Embryonic facial prominence (tissue), 1 donor: ENCODE results near the gene CA10.

Experiments used
- DNase-seq: peaks from one replicate; pipeline ENCODE4 v3.0.0-alpha.2; 2016; ENCODE audit errors: extremely low spot score

Gene CA10

DNA sequence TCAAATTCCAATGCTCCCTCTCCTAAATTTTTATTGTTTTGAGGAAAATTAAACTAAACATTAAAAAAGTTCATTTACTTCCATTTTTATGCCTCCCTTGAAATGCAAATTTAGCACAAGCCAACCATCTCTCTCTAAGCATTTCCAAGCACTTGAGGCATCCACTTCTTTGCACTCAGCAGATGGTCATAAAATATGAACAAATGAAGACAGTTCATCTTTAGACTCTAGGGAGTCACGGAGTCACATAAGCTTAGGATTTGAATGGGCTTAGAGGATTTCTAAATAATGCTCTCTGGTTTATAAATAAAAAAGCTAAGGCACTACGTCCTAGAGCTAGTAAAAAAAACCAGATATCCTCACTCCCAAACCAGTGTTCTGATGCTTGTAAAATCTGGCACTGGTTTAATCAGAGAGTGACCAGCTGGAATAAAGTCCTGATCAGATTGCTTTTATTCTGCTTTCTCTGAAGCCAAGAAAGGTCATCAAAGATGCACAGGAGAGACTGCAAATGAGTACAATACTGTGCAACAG is 204.2 kb downstream of the CA10 start:
- DNase-seq = no peak

DNA sequence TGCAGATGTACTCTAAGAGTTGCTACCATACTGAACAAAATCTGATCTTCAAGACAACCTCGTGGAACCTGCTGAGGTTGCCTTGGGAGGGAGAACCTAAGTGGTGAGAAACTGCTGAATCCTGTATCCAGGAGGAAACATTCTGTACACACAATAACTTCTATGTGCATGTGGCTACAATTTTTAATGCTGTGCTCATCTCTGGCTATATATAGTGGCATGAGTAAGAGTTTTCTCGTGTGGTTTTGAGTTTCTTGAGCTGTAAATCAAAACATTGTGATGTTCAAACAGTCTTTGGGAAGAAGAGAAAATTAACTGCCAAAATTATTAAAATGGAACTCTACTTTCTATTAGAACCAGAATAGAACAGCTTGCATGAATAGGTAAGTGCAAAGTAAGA is 206.8 kb downstream of the CA10 start:
- no peak for DNase-seq

DNA sequence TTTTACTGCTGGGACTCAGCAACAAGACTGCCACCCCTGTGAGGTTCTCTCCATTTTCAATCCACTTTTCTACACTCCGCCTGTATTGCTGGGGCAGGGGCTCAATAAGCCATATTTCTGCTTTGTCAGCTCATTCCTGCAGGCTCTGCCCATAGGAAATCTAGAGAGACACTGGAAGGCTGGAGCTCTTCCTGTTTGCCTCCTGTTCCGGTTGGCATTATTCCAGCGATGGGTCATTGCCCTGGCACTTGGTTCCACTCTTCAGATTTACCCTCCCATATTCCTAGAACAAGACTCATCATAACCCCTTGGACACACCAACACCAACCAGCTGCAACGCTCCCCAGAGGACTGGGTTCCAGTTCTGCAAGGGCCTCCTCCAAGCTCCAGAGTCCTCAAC is 210.4 kb downstream of the CA10 start:
- DNase-seq = no peak

DNA sequence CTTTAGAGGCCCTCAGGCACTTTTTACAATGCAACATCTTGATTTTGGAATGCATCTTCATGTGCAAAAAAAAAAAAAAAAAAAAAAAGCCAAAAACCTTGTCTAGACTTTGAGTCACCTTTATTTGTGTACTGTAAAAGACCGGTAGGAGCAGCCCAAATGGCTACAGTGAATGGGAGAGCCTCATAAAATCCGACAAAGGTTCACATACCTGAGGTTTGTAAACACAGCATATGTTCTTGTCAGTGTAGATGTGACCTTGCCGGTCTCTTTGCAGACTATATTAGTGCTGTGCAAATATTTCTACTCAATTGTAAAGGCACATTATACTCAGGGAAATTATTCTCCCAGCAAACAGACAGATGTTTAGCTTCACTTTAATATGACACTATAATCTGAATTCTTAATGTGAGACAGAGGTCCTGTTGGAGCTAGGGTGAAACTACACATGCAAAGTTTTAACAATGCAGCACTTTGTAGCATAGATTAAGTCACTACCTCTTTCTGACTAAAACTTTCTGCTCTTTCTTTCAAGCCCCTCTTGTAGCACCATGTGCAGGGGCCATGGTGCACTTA is 211.3 kb downstream of the CA10 start:
- DNase-seq = no peak

DNA sequence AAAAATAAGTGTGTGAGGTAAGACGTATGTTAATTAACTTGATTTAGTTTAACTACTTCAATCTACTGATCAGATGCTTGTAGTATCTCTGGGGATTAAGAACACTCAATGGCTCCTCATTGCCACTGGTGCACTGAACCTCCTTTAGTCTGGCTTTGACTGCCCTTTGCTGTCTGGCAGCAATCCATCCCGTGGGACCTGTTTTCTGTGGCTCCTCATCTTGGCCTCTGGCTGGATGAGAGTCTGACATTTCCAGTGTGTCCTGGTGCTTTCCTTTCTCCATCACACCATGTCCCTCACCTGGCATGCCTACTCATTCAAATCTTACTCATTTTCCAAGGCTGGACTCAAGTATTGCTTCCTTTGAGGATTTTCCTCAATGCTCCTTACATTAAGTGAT is 212.2 kb downstream of the CA10 start:
- no peak for DNase-seq

DNA sequence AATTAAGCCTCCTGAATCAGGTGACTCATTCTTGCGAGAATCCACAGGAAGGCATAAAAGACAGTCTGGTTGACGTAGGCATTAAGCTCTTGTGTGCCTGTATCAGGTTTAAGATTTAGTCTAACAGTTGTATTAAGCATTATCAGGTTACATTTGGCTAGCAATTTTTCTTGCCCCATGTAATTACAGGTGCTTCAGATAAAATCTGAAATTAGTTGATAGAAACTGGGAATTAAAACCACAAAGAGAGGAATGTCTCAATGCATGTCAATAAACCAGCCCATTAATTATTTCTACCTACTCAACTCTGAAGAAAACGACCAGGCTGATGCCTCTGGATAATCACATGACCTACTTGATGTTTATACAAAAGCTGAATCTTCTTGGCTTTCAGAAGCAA is 217.2 kb downstream of the CA10 start:
- DNase-seq = no peak

DNA sequence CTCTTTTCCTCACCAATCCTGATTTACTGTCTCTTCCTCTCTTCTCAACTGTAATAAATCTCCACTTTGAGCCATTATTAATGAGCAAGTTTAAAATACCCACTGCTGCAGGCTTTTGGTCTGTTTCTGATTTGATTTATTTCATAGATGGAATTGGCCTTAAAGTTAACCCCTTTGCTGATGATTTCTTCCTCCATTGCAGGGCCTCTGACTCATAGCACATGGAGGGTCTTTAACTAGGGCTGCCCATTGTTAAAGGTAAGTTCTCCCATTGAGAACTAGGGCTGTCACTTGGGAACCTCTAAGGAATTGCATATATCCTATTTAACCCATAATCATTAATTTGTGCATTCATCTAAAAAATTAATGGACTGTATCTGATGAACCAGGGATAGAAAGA is 221.2 kb downstream of the CA10 start:
- no peak for DNase-seq

DNA sequence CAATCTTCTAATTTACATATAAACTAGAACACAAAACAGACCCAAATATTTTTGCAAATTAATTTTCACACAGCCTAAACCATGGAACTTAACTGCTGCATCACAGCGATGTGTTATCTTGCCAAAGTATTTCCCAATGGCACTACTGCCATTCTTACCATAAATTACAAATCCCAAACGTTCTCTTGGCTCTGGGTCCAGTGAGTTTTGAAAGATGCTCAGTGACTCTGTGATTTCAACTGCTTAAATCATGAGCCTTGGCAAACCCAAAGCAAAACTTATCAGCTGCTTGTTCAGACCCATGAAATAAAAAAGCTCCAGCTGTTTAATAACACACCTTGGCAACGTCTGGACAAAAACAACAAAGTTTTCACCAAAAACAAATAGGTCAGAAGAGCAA is 223.0 kb downstream of the CA10 start:
- DNase-seq = no peak

DNA sequence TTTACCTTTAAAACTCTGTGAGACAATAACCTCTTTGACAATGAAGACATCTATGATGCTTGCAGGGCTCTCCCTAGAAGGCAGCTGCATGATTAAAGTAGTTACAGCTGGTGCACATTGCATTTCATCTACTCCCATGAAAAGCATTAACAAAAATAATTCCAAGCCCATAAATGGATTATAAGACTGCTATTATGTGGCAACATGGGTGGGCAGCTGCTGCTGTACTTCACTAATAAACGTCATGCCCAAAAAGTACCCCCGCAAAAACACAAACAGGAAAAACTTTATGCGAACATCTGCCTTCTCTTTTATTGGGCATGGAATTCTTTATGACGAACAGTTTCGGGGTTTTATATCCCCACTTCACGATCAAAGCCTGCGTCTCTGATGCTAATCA is 224.9 kb downstream of the CA10 start:
- no peak for DNase-seq

DNA sequence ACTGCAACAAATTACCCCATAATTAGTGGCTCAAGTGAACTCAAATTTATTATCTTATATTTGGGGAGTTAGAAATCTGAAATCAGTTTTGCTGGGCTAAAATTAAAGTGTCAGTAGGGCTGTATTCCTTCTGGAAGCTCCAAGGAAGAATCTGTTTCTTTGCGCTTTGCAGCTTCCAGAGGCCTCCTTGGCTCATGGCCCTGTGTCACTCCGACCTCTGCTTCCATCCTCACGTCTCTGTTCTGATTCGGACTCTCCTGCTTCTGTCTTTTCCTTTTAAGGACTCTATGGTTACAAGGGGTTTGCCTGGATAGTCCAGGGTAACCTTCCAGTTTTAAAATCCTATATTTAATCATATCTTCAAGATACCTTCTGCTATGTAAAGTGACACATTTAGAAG is 232.1 kb downstream of the CA10 start:
- no peak for DNase-seq

DNA sequence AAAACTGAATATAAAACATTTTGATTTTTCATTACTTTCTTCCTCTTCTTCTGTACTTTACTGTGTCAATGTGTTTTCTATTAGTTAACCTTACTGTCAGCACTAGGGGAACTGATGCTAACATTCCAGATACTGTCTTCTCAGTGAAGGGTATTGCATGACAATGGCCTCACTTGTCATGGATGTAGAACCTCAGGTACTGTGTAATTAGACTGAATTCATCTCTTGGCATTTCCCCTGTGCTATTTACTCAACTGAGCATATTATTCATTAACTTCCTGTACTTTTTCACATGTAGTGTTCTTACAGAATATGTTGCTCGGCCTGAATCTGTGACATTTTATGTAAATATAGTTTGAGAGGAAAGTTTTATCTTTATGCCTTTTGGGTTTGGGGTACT is 237.0 kb downstream of the CA10 start:
- DNase-seq = no peak

DNA sequence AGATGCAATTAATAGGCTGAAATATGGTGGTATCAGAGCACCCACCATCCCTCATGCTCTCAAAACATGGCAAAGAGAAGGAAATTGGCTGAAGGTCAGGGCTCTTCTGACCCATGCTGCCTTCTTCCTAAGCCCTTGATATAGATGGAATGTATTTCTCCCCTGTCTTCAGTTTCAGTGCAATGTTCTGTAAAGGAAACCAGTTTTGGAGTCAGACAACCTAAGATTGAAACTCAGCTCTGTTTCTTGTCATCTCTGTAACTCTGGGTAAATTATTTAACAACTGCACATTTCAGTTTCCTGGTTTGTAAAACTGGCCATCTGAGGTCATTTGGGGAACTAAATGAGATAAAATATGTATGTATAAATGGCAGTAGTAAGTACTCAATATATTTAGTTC is 243.9 kb downstream of the CA10 start:
- DNase-seq = no peak

DNA sequence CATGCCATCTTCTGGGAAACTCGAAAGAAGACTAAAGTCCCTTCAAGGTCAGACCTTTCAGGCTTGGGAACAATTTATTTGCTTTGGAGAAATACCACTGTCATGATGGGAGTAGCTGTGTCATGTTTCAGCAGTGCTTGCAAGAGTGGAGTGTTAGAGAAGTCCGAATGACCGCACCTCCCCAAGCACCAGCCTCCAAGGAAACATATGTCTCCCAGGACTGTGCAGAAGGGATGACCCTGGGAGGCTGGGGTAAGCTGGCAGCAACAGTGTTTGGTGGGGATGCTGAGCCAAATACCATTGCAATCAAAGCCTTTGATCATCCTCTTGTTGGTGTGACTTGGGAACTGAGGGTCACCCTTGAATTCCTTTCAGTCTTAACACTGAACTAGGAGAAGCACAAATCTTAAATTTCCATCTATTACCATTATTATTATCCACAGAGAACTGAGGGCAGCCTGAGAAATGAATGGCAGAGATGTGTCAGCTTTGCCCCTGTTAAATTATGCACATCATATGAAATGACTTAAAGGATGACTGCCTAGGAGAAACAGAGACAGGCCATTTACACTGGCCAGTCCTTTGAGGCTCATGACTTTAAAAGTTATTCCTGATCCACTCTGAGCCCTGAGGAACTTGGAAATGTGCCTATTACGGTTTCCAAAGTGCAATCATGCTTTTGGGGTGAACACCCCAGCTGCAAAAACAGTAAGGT is 244.9 kb downstream of the CA10 start:
- DNase-seq = no peak

DNA sequence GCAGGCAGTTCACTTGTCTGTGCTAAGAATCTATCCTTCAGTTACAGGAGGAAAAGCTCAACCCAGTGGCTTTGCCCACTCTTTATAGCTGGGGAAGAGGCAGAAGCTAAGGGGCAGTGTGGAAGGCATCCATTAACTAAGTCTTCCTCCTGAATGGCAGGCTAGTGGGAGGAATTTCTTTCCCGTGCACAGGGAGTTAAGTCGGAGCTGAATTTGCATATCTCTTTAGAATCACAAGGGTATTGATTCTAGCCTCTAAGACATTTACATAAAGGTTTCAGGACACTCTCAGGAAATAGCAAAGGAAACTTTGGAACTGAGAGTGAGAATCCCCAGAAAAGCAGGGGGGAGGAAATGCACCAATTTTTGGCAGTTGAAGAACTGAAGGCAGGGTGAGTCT is 245.6 kb downstream of the CA10 start:
- DNase-seq = no peak

DNA sequence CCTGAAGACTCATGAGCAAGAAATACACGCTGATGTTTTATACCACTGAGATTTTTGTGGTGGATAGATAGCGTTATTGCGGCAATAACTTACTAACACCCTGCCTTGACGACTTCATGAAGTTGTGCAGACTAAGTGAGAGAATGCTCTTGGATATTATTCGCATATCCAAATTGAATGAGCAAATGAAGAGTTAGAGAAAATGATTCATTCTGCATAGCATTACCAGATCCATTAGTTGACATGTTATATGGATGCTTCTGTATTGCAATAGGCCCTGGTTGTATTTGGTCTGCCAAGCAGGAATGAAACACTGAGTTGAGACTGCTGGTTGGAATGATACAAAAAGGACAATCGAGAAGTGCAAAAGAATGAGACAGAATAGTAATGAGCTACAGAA is 247.3 kb downstream of the CA10 start:
- DNase-seq = no peak

DNA sequence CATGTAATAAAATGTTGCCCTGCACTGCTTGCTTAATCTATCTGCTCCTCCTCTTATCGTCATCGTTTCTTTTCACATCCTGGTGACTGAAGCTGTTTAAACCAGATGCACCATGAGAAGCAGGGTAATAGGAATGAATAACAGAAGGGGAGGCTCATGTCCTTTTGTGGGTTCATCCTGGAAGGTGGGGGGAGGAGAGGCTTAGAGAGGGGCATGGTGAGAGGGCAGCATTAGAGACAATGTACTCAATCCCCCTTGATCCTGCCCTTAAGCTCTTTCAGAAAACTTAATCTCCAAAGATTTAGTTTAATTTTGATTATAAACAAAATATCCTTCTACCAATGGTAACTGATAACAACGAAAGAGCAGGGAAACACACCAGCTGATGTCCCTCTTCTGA is 248.5 kb downstream of the CA10 start:
- no peak for DNase-seq

DNA sequence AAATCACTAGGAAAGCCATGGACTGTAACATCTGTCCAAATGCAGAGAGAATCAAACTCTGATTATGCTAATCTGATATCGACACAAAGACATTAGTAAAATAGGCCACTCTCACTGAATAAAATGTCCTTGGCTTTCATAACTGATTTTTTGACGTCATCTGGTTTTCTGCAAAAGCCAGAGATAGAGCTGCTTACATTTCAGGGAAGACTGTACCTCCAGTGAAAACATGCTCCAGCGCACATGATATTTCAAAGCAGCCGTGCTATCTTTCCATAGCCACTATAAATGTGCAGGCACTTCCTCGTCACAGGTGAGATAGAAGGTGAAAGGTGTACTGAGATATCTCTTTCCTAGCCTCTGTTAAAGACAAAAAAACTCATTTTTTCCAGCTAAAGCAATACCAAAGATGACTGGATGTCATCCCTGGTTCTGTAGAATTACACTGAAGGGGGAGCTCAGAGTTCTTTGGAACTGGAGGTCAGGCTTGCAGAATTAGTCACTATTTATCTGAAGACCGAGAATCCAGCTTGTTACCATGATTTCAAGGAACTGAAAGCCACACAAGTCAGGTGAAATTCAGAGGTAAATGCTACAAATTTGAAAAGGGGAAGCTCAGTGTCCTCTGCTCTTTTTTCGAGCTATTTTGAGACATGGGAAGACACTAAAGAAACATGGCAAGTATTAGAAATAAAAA is 249.5 kb downstream of the CA10 start:
- DNase-seq = no peak

DNA sequence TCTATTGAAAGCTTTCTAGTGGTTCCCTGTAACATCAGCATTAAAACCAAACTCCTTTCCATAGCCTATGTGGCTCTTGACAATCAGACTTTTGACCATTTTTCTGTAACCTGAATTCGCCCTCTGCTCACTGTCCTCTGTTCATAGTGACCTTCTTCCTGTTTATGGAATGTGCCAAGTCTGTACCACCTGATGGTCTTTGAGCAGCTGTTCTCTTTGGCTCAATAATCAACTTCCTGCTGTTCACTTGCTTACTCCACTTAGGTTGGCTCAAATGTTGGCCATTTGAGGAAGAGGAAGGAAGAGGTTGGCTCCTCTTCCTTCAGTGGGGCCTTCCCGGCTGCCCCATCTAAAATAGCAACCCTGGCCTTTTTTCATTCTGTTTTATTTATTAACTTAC is 251.5 kb downstream of the CA10 start:
- no peak for DNase-seq

DNA sequence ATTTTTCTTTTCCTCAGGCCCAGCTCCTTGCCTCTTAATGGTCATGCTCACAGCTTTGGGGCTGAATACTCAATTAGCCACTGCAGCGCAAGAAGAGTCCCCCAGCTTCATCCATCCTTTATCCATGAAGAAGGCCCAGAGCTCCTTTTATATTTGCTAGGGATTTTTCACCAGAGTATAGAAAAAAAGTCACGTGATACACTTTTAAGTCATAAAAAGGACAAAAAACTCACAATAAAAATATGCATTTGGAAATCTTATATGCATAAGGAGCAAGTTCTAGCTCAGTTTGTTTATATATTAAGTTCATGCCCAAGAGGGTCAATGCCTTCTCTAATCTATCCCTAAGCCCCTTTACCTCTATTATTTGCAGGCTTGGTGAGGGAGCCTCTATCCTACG is 254.1 kb downstream of the CA10 start:
- DNase-seq = no peak

DNA sequence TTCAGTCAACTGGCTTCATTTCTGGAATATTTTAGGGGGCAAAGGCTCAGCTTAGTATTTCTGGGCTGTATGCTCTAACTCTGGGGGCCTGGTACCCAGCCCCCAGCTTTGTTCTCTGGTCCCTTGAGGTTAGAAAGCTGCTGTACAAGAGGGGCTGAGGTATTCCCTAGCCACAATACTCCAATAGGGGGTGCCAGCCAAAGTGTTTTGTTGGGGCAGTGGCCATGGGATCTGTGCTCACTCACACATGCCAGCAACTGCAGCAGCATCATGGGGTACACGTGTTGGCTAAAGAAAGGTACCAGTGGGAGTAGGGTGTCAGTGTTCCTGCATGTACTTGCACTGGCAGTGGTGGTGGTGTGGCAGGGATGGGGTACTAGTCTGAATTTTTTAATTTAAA is 257.3 kb downstream of the CA10 start:
- no peak for DNase-seq

DNA sequence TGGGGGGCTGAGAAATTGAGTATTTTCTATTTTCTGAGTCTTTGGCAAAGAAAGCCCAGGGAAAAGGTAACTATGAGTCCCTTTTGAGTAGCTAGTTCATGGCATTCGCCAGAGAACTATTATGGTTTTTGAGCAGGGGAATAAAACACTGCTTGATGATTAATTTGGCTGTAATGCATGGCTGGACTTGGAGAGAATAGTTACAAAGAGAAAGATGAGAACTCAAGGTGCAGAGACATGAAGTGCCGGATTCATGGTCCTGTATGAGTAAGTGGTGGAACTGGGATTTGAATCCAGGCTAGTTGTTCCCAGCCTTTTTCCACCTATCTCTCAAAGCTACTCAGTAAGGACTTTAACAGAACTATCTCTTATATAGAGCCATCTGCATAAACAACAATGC is 266.6 kb downstream of the CA10 start:
- no peak for DNase-seq

DNA sequence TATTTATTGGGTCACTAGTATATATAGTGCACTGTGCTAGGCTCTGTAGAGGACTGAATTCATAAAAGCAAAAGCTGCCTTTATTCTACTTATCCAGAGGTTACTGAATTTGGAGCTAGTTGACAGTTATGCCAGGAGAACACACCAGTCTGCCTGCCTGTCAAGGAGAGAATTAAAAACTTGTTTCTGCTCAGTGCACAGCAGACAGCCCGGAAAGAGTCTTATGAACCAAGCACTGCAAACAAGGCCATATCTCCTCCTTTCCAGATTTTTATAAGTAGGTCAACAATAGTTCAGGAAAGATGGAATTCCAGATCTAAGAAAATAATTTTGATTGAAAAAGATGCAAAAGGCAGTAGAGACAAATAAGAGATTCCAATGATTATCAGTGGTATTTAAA is 267.8 kb downstream of the CA10 start:
- DNase-seq = no peak

DNA sequence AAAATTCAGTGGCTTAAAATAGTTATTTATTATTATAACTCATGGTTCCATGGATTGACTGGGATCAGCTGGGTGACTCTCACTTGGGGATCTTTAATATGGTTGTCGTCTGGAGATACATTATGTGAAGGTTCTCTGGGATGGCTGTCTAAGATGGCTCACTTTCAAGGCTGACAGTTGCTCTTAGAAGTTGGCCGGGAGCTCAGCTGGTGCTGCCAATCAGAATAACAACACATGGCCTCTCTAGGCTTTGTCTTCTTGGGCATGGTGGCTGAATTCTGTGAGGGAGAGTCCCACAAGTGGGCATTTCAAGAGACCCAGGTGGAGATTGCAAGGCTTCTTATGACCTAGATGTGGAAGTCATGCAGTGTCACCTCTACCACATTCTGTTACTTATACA is 269.7 kb downstream of the CA10 start:
- DNase-seq = no peak
